Keratinocyte (primary cell): ENCODE data around the gene ADM5. TPM values are rescaled to one million over a fixed set of nuclear protein-coding genes. Genes with fewer than 3 reads are reported as not detected.

ENCODE experiments used
- DNase-seq: peaks from one replicate; pipeline ENCODE4 v3.0.0-alpha.2; 2011; ENCODE audit warnings: low read depth, missing footprints, low spot score
- FAIRE-seq: peaks from 2 replicates; lab custom pipeline; 2011; peaks lifted over from hg19 to GRCh38; lab: Jason Lieb, UNC
- H2AFZ ChIP-seq: 2 replicates; pipeline ENCODE4 v1.6.0; 2012; ENCODE audit warnings: low read length, control low read depth, inconsistent platforms; ENCODE audit not compliant: control insufficient read depth
- H3K27ac ChIP-seq: 2 replicates; pipeline ENCODE4 v1.5.1; 2011; ENCODE audit warnings: low read length; ENCODE audit not compliant: control insufficient read depth, insufficient read depth
- H3K27me3 ChIP-seq: 3 replicates; pipeline ENCODE4 v1.6.0; 2011; ENCODE audit warnings: low read length; ENCODE audit not compliant: control insufficient read depth, insufficient read depth; ENCODE audit errors: extremely low read depth
- H3K36me3 ChIP-seq, 2 experiments: 2 replicates in 1 of 2; 3 replicates in 1 of 2; pipeline ENCODE4 v1.5.1; 2011; ENCODE audit warnings: low read length in 2 of 2, mild to moderate bottlenecking in 1 of 2; ENCODE audit not compliant: control insufficient read depth in 2 of 2, insufficient read depth in 2 of 2; ENCODE audit errors: extremely low read depth in 1 of 2
- H3K4me1 ChIP-seq: 3 replicates; pipeline ENCODE4 v1.5.1; 2011; ENCODE audit warnings: low read length; ENCODE audit not compliant: control insufficient read depth, insufficient read depth; ENCODE audit errors: extremely low read depth
- H3K4me2 ChIP-seq: 3 replicates; pipeline ENCODE4 v1.6.0; 2011; ENCODE audit warnings: low read depth, low read length; ENCODE audit not compliant: control insufficient read depth, insufficient read depth; ENCODE audit errors: extremely low read depth
- H3K4me3 ChIP-seq, 3 experiments: fragments of 200-600 bp in 1 of 3; sonication (generic) in 1 of 3; 2 replicates in 2 of 3; 3 replicates in 1 of 3; pipeline ENCODE4 v1.5.1; 2011 to 2016; ENCODE audit warnings: low read length in 3 of 3, mild to moderate bottlenecking in 3 of 3, control low read depth in 2 of 3, inconsistent platforms in 1 of 3, low read depth in 1 of 3, mixed read lengths in 1 of 3, mixed run types in 1 of 3, moderate library complexity in 1 of 3; ENCODE audit not compliant: control insufficient read depth in 2 of 3, insufficient read depth in 2 of 3; ENCODE audit errors: extremely low read depth in 1 of 3
- H3K79me2 ChIP-seq: 2 replicates; pipeline ENCODE4 v1.6.0; 2012; ENCODE audit warnings: low read length; ENCODE audit not compliant: control insufficient read depth, insufficient read depth
- H3K9ac ChIP-seq: 3 replicates; pipeline ENCODE4 v1.6.0; 2011; ENCODE audit warnings: low read length; ENCODE audit not compliant: control insufficient read depth, insufficient read depth; ENCODE audit errors: extremely low read depth
- H3K9me1 ChIP-seq: 3 replicates; pipeline ENCODE4 v1.6.0; 2011; ENCODE audit warnings: low read length; ENCODE audit not compliant: control insufficient read depth, insufficient read depth; ENCODE audit errors: extremely low read depth
- H3K9me3 ChIP-seq: 2 replicates; pipeline ENCODE4 v1.5.1; 2012; ENCODE audit warnings: low read depth, low read length; ENCODE audit not compliant: control insufficient read depth
- H4K20me1 ChIP-seq: 3 replicates; pipeline ENCODE4 v1.6.0; 2011; ENCODE audit warnings: low read length; ENCODE audit not compliant: control insufficient read depth, insufficient read depth; ENCODE audit errors: extremely low read depth
- CTCF ChIP-seq, 3 experiments: IDR thresholded peaks in 1 of 3; conservative IDR thresholded peaks in 1 of 3; optimal IDR thresholded peaks in 1 of 3; 2 replicates in 2 of 3; 3 replicates in 1 of 3; pipeline versions ENCODE3 to v1.5.1; 2011; ENCODE audit warnings: low read length in 3 of 3, mild to moderate bottlenecking in 3 of 3, moderate library complexity in 2 of 3, control low read depth in 1 of 3, inconsistent platforms in 1 of 3; ENCODE audit not compliant: insufficient read depth in 2 of 3; ENCODE audit errors: extremely low read depth in 1 of 3
- EZH2 ChIP-seq: IDR thresholded peaks from one replicate; pipeline ENCODE4 v1.6.1; 2012; ENCODE audit warnings: inconsistent platforms, mild to moderate bottlenecking, low read length, moderate library complexity
- dilution Hi-C: fragments of 300-500 bp; cut with MboI; formaldehyde crosslinking; loops from one replicate; pipeline ENCODE4 v1.7.0; 2020; ENCODE audit warnings: low sequenced_read_pairs; ENCODE audit not compliant: extremely low pct_ligation_motif_present
- polyA plus RNA-seq, 5 experiments: library from polyadenylated mRNA; depleted of rRNA in 3 of 5; stranded (reverse) in 3 of 5; stranded (forward) in 1 of 5; unstranded in 1 of 5; fragments of >200 nt; gene quantifications; 1 replicate in 1 of 5; 2 replicates in 3 of 5; 3 replicates in 1 of 5; pipeline versions ENCODE4 v1.2.1 to v1.2.3, GENCODE V29; 2011 to 2012; ENCODE audit warnings: missing spikeins in 2 of 5, low read depth in 1 of 5, low replicate concordance in 1 of 5

The ADM5 gene
- polyA plus RNA-seq, 1 donor (not counting 4 experiments of a cell fraction or from before 2014, with no cell fraction given), result 0.73 TPM

- no peak overlapping the region for H3K27ac ChIP-seq
- H3K9me3 ChIP-seq, result no peaks in the 10 kb centered on the region
- peaks cover 27% of the 10 kb centered on the region for H4K20me1 ChIP-seq
- H3K9ac ChIP-seq, result no peak overlapping the region
- no peaks in the 10 kb centered on the region for H3K9me1 ChIP-seq
- DNase-seq, result no peak
- no peaks in the 10 kb centered on the region for H3K27me3 ChIP-seq
- H2AFZ ChIP-seq, result no peak overlapping the region
- H3K4me3 ChIP-seq, result no peak overlapping the region
- no peak for FAIRE-seq
- peaks cover 39 to 42% of the 10 kb centered on the region in 2 experiments for H3K36me3 ChIP-seq
- H3K79me2 ChIP-seq, result peaks cover 53% of the 10 kb centered on the region
- TF ChIP-seq EZH2 (no peak), CTCF (optimal IDR thresholded peaks at IDR 0.05 in 1 of 3, IDR thresholded peaks at IDR 0.05 in 1 of 3, conservative IDR thresholded peaks at IDR 0.05 in 1 of 3; ENCODE audit: extremely low read depth in 1 of 3, insufficient read depth in 2 of 3, low read length in 3 of 3) (no peak)
- peaks cover 24% of the 10 kb centered on the region for H3K4me1 ChIP-seq
- dilution Hi-C loops, result no loop called here
- no peak overlapping the region for H3K4me2 ChIP-seq
Measured at GRCh38 chr19:49681830-49682229, 7.6 kb upstream of the ADM5 start.

GRCh38 chr19:49682274-49682673, 7.1 kb upstream of the ADM5 start:
- dilution Hi-C loops, result no loop called here
- Histone ChIP-seq H3K27ac (no peak overlapping the region), H4K20me1 (peaks cover 27% of the 10 kb centered on the region), H3K9ac (no peak overlapping the region), H2AFZ (no peak overlapping the region), H3K9me1 (no peaks in the 10 kb centered on the region), H3K9me3 (no peaks in the 10 kb centered on the region), H3K4me3 (no peak overlapping the region), H3K79me2 (peaks cover 50% of the 10 kb centered on the region), H3K4me1 (peaks cover 24% of the 10 kb centered on the region), H3K36me3 (peaks cover 43% of the 10 kb centered on the region in 2 experiments), H3K4me2 (no peak overlapping the region), H3K27me3 (no peaks in the 10 kb centered on the region)
- TF ChIP-seq CTCF (optimal IDR thresholded peaks at IDR 0.05 in 1 of 3, IDR thresholded peaks at IDR 0.05 in 1 of 3, conservative IDR thresholded peaks at IDR 0.05 in 1 of 3; ENCODE audit: extremely low read depth in 1 of 3, insufficient read depth in 2 of 3, low read length in 3 of 3) (no peak), EZH2 (no peak)
- FAIRE-seq (no peak), DNase-seq (no peak)
